NCI-H146 (cell line): ENCODE results near the gene OPCML.

Experiments
- DNase-seq: peaks from one replicate; lab custom pipeline; 2025; lab: John Stamatoyannopoulos, UW

The OPCML gene

DNA sequence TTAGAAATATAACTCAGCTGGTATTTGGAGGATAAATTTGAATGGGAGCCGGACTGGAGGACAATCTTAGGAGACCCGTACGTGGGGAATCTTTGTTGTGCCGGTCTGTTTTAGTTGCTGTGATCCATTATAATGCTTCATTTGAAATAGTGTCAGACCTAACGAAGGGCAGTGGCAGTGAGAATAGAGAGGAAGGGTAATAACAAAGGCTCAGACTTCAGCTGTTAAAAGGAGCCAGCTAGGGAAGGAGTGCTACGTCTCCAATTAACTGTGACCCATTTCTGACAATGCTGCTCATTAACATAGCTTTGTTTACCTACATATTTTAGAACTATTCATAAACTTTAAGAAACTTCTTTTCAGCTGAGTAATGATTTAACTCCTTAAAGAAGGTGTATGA, 246.9 kb downstream of the OPCML start:
- DNase-seq = no peak

GRCh38 chr11:133284156-133284555, 248.1 kb downstream of the OPCML start:
- no peak for DNase-seq

DNA sequence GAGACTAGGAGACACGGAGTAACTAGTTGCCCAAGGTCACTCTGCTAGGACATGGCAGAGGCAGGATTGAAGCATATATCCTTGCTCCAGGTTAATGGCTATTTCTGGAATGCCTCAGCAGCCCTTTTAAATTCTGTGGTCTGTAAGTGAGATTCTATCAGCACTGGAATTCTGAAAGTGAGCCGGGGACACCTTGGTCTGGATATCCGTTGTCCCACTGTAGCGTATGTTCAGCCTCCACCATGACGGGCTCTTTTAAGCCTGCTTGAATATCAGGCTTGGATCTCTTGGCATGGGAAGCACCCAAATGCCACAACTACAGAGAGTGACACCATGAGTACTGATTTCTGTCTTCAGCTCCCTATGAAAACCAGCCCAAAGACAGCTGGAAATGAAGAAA, 254.4 kb downstream of the OPCML start:
- no peak for DNase-seq

DNA sequence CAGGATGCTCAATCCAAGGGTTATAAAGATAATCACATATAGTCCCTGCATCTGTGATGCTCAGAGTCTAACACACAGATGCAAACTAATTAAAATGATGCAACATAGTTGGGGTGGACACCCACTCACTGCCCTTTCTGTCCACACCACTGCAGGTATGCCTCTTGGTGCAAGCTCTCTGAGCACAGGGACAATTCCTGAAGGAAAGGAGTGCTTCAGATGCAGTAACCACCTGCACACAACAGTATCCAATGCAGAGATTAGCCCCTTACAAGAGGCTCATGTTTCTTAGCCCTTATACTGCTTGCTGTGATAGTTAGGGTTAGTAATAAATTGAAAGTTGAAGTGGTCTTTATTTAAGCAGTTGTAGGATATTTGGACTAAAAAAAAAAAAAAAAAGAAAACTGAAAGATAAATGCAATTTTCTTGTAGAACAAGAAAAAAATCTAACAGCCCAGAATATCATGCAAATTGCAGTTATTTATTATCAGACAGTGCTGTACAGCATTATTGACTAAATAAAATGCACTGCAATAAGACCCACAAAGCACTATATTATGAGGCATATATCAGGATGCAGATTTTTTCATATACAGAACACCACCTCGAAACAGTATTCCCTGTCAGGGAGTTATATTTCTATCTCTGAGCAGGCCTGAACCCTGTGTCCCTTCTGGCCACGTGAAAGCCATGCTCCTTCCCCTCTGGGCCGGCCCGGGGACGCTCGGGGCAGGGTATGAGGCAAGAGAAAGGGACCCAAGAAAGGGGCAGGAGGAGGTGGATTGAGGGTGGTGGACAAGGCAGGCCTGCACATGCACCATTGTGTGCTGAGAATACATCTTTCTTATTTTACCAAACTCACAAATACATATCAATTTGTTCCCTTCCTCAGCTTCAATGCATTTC, 260.2 kb downstream of the OPCML start:
- DNase-seq = no peak

DNA sequence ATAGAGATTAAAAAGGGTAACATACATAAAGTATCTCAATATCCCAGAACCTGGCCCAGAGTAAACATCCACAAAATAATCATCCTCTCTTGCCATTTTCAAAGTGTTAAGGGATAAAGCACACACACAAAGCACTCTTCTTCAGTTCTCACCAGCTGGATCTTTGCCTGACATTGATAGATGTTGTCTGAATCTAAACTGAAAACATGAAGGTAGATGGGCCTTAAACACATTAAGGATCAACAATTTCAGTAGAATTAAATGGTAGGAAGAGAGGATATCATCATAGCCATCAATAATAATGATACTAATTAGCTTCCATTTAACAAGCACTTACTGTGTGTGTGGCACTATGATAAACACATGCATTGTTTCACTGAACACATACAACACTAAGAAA, 261.1 kb downstream of the OPCML start:
- DNase-seq = no peak

- DNase-seq = no peak
These were observed 263.0 kb downstream of the OPCML start for GRCh38 chr11:133269267-133269666.

DNA sequence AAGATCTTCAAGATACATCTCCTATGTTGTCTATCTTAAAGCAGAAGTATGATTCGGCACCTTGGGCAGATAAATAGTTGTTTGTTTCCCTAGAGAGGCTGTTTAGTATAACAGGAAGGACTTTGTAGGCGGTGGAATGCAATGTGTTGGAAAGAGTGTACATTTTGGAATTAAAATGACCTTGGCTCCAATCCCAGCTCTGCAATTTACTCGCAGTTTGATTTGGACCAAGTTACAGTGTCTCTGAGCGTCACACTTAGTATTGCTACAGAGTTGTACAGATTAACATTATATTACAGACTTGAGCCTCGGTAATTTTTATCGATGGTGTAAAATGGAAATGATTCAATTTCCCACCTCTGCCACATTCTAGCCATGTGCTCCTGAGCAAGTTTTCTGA, 265.3 kb downstream of the OPCML start:
- DNase-seq = no peak

GRCh38 chr11:133265530-133266035, 266.7 kb downstream of the OPCML start:
- no peak for DNase-seq

- no peak for DNase-seq
These were observed 269.0 kb downstream of the OPCML start for GRCh38 chr11:133263332-133263731.

DNA sequence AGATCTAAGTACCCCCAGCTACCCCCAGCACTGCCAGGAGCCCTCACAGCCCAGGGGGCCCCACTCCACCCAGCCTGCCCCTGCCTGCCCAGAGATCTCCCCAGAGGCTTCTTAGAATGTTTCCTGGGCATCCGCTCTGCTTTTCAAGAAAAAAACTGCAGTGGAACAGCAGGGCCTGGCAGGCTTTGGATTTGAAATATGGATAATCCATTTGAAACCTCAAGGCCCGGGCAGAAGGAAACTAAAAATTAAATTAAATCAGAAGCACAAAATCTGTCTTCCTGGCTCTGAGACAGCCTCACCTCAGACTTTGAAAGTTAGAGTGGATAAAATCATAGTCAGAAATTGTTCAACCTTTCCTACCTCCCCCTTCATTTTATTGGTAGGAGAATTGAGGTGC, 273.6 kb downstream of the OPCML start:
- DNase-seq = no peak

DNA sequence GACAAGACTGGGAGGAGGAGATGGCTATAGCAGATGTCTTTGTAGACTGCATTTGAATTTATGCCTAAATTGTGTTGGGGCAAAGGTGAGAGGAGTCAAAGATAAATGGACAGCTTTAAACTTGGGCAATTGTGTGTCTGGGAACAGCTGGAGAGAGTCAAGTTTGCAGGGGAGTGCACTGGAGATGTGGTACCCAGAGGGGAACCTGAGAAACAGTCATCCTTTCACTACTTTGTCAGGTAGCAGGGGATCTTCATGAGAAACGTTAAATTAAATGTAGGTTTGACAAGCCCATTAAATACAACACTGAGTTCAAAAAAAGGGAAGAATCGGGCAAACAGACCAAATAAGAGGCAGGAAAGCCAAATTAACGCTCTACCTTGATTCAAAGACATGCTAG, 277.7 kb downstream of the OPCML start:
- no peak for DNase-seq

GRCh38 chr11:133253570-133253969, 278.7 kb downstream of the OPCML start:
- no peak for DNase-seq

DNA sequence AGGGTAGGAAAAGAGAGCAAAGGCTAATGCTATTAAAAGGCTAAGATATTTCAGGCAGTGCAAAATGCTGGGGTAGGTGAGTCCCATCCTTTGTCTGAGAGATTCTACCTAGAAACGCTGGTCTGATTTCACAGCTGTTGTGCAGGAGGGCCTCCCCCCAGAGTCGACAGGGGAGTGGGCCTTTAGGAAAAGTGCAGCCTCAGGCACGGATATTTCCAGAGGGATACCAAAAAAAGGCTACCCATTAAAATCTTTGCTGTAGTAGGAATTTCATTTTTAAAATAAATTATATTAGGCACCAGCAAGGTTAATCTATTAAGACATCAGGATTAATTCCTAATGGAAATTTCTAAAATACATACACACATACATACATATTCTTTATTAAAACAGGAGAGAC, 280.5 kb downstream of the OPCML start:
- DNase-seq = no peak

DNA sequence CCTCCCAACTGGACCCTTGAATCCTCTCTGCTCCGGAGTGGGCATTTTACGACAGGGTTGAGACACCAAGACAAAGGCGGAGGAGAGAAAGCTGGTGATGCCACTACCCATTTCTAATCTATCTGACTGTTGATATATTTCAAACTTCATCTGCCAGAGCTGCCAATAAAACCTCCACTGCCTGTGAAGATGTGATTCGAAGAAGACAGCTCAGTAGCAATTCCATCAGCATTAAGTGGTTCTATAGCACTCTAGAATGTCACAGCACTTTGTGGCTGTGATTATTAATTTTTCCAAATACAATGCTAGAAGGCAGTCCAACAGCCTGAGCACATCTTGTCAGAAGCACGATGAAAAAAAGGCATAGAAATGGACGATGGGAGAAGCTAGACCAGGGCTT, 282.8 kb downstream of the OPCML start:
- DNase-seq = no peak

GRCh38 chr11:133249065-133249464, 283.2 kb downstream of the OPCML start:
- DNase-seq = no peak

GRCh38 chr11:133243832-133244231, 288.5 kb downstream of the OPCML start:
- no peak for DNase-seq

DNA sequence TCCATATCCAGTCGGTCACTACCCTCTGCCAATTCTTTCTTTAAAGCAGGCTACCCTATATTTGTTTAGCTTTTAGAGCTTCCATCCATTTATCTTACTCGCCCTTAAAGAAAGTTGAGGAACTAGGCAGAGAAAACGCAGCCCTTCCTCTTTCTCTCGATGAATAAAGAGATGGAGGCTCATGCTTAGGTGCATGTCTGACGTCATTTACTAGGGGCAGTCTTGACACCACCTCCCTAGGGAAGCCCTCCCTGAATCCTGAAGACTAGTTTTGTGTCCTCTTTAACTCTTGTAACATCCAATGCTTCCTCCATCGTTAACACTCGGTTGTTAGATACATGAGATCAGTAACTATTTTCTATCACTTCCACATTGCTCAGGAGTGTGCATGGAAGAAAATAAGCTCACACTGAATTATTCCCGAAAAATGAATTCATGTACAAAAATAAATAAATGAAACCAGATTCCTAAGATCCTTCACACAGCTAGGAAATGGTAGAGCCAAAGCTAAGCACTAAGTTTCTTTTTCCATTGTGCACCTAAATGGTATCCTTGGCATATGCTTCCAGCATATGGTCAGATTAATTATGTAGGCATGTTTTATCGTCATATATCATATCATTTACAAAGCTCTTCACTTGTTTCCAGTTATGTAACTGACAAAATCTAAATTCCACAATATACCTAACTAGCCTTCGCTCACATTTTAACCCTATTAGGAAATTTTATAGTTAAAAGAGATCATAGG, 291.2 kb downstream of the OPCML start:
- DNase-seq = no peak

GRCh38 chr11:133239575-133239974, 292.7 kb downstream of the OPCML start:
- no peak for DNase-seq

DNA sequence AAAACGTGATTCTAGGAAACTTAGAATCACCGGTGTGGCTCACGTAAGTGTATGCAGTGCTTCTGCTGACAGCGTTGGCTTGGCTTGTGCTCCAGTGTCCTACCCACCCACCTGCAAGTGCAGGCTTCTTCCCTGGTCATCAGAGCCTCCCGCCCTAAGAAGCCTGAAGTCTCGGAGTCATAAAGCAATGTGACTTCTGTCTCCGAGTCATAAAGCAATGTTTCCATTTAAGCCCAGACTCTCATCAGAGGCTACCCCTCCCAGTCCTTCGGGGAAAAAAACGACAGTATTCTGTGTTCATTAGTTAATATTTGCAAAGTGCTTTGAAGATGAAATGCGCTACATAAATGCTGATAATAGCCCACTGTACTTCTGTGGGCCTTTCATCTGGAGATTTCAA, 293.8 kb downstream of the OPCML start:
- DNase-seq = no peak

DNA sequence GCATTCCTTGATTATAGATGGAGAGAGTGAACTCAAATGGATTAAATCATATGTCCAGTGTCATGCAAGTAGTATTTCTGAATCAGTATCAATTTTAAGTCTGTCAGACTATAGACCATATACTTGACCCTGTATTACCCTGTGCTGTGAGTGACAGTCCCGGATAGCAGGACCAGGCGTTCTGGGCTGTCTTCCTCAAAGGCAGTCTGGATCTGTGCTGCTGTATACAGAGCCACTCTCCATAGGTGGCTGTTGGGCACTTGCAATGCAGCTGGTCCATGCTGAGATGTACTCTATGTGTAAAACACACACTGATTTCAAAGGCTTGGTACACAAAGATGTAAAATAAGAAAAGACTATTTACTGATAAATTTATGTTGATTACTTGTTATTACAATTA, 294.3 kb downstream of the OPCML start:
- DNase-seq = peak; percentile 28

DNA sequence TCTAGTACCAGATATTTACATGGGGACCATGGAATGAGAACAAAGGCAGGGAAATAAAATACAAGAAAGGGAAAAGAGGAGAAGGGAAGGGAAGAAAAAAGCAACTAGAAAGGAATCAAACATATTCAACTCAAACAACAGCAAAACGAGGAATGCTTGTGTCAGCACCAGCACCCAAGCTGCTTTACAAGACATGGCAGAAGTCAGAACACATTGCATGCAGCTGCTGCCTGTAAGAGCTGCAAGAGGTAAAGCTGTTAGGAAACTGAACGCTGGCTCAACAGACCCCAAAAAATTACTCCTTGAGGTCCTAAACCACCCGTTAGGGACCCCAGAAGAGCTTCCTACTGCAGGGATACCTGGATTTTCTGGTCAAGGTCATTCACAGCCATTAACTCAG, 296.9 kb downstream of the OPCML start:
- DNase-seq = no peak

- DNase-seq = no peak
These were observed 297.4 kb downstream of the OPCML start for GRCh38 chr11:133234883-133235282.

DNA sequence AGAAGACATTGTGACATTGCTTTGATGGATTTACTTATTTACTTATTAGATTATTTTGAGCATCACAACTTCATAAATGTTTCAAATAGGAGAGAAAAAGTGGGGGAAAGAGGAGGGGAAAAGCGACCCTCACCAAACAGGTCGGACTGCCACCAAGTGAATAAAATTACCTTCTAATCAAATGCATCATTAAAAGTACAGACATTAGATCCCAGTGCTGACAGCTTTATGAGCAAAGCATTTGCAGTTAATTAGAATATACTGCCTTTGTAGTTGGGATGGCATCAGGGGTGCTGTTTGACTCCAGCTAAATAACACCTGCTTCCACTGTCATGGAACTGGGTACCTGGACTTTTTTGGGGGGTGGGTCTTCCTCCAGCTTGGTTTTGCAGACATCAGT, 299.6 kb downstream of the OPCML start:
- DNase-seq = no peak
